Activated T-cell treated with anti-CD3 and anti-CD28 coated beads for 4 hours (primary cell): Measurements from ENCODE around the gene HOXD4.

Source experiments
- DNase-seq: peaks from one replicate; pipeline ENCODE4 v3.0.0-alpha.2; 2020

Gene HOXD4

GRCh38 chr2:176158855-176159662 lies 7.7 kb downstream of the HOXD4 start:
- DNase-seq, result no peak

- DNase-seq, result no peak
Observed at GRCh38 chr2:176159663-176160250, 8.4 kb downstream of the HOXD4 start.

GRCh38 chr2:176160251-176160985 lies 9.1 kb downstream of the HOXD4 start:
- no peak for DNase-seq

- no peak for DNase-seq
Observed at GRCh38 chr2:176160986-176161824, 9.9 kb downstream of the HOXD4 start.

- DNase-seq, result no peak
Observed at GRCh38 chr2:176161825-176162626, 10.7 kb downstream of the HOXD4 start.

GRCh38 chr2:176162911-176163671 lies 11.7 kb downstream of the HOXD4 start:
- no peak for DNase-seq

GRCh38 chr2:176163672-176164056 lies 12.3 kb downstream of the HOXD4 start:
- no peak for DNase-seq

GRCh38 chr2:176164201-176164600 lies 12.9 kb downstream of the HOXD4 start:
- DNase-seq, result no peak

- no peak for DNase-seq
Observed at GRCh38 chr2:176164611-176165369, 13.4 kb downstream of the HOXD4 start.

- DNase-seq, result no peak
Observed at GRCh38 chr2:176165370-176166050, 14.2 kb downstream of the HOXD4 start.

- no peak for DNase-seq
Observed at GRCh38 chr2:176166272-176166671, 14.9 kb downstream of the HOXD4 start.

- no peak for DNase-seq
Observed at GRCh38 chr2:176167398-176167797, 16.0 kb downstream of the HOXD4 start.

GRCh38 chr2:176169181-176169580 lies 17.8 kb downstream of the HOXD4 start:
- no peak for DNase-seq

GRCh38 chr2:176169711-176170110 lies 18.4 kb downstream of the HOXD4 start:
- no peak for DNase-seq

GRCh38 chr2:176170602-176171305 lies 19.4 kb downstream of the HOXD4 start:
- no peak for DNase-seq

GRCh38 chr2:176171351-176172006 lies 20.1 kb downstream of the HOXD4 start:
- DNase-seq, result no peak

- DNase-seq, result no peak
Observed at GRCh38 chr2:176172007-176172894, 20.9 kb downstream of the HOXD4 start.
